Measurements from ENCODE around the gene VKORC1. TPM values are rescaled to one million over a fixed set of nuclear protein-coding genes. Genes with fewer than 3 reads are reported as not detected.

The VKORC1 gene
- total RNA-seq, 4 donors from 2014 or later: 53.3 to 129 (median 94.6) TPM

GRCh38 chr16:31081428-31082351 lies 12.9 kb downstream of the VKORC1 start:
- TF ChIP-seq, protein P1, sequence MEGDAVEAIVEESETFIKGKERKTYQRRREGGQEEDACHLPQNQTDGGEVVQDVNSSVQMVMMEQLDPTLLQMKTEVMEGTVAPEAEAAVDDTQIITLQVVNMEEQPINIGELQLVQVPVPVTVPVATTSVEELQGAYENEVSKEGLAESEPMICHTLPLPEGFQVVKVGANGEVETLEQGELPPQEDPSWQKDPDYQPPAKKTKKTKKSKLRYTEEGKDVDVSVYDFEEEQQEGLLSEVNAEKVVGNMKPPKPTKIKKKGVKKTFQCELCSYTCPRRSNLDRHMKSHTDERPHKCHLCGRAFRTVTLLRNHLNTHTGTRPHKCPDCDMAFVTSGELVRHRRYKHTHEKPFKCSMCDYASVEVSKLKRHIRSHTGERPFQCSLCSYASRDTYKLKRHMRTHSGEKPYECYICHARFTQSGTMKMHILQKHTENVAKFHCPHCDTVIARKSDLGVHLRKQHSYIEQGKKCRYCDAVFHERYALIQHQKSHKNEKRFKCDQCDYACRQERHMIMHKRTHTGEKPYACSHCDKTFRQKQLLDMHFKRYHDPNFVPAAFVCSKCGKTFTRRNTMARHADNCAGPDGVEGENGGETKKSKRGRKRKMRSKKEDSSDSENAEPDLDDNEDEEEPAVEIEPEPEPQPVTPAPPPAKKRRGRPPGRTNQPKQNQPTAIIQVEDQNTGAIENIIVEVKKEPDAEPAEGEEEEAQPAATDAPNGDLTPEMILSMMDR (IDR thresholded peaks at IDR 0.05; ENCODE audit: low read depth): no peak

GRCh38 chr16:31080756-31081419 lies 13.7 kb downstream of the VKORC1 start:
- TF ChIP-seq, protein P1 (IDR thresholded peaks at IDR 0.05; ENCODE audit: low read depth): no peak

- TF ChIP-seq, protein P1 (IDR thresholded peaks at IDR 0.05; ENCODE audit: low read depth): no peak
Measured at GRCh38 chr16:31080035-31080629, 14.5 kb downstream of the VKORC1 start.

- TF ChIP-seq, protein P1 (IDR thresholded peaks at IDR 0.05; ENCODE audit: low read depth): no peak
Measured at GRCh38 chr16:31079342-31079944, 15.2 kb downstream of the VKORC1 start.

GRCh38 chr16:31078597-31079341 lies 15.8 kb downstream of the VKORC1 start:
- TF ChIP-seq, protein P1 (IDR thresholded peaks at IDR 0.05; ENCODE audit: low read depth): no peak

GRCh38 chr16:31077592-31078396 lies 16.8 kb downstream of the VKORC1 start:
- TF ChIP-seq, protein P1 (IDR thresholded peaks at IDR 0.05; ENCODE audit: low read depth): no peak

Data from subcutaneous adipose tissue (tissue), 4 donors.